Fibroblast of mammary gland (primary cell): ENCODE results near the gene TSPEAR.
"Not testable (repeated sequence)": the region's sequence is repeated elsewhere in the genome, so short reads cannot be mapped to it uniquely, and the experiment has no call there.

Experiments used
- DNase-seq: peaks from one replicate; pipeline ENCODE4 v3.0.0-alpha.2; 2010; ENCODE audit warnings: low read depth
- H3K4me3 ChIP-seq: 2 replicates; pipeline ENCODE4 v1.5.1; 2011; ENCODE audit warnings: low read depth, mild to moderate bottlenecking, low read length, moderate library complexity; ENCODE audit not compliant: control insufficient read depth
- TF ChIP-seq, protein P1 (sequence below): conservative IDR thresholded peaks from 2 replicates; pipeline ENCODE4 v1.5.1; 2011; ENCODE audit warnings: low read depth, low read length, inconsistent platforms; ENCODE audit not compliant: control insufficient read depth, insufficient read depth

The TSPEAR gene

DNA sequence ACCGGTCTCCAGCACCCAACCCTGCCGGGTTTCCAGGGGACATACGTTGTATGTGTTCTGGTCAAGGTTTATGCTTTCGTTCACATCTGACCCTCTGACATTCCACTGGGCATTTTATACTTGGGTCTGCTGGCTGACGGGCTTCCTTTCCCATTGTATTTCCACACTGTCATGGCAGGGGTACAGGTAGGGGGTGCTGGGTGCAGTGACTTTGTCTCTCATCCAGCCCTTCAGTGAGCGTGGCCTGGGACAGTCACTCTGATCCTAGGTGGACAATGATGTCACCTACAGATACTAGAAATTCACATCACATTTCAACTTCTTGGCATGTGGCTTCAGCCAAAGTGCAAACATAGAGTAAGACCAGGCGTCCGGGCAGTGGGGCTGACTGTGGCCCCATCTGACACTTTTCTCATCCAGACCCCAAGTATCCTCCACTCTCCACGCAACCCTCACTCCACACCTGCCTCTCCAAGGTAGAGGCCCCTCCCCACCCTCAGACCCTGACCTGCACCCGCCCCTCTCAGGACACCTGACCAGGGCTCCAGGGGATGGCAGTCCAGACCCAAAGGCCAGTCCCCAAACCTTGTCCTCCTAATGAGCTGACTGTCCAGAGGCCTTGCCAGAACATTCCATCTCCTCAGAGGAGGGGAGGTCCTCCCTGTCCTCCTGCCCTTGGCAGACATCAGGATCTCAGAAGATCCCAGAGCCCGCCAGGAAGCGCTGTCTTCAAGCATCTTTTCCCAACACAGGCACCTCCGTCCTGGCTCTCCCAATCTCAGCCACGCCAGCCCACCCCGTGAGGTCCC, 75.0 kb downstream of the TSPEAR start:
- TF ChIP-seq, protein P1, sequence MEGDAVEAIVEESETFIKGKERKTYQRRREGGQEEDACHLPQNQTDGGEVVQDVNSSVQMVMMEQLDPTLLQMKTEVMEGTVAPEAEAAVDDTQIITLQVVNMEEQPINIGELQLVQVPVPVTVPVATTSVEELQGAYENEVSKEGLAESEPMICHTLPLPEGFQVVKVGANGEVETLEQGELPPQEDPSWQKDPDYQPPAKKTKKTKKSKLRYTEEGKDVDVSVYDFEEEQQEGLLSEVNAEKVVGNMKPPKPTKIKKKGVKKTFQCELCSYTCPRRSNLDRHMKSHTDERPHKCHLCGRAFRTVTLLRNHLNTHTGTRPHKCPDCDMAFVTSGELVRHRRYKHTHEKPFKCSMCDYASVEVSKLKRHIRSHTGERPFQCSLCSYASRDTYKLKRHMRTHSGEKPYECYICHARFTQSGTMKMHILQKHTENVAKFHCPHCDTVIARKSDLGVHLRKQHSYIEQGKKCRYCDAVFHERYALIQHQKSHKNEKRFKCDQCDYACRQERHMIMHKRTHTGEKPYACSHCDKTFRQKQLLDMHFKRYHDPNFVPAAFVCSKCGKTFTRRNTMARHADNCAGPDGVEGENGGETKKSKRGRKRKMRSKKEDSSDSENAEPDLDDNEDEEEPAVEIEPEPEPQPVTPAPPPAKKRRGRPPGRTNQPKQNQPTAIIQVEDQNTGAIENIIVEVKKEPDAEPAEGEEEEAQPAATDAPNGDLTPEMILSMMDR, result no peak
- no peak for DNase-seq
- no peak overlapping the region for H3K4me3 ChIP-seq

- H3K4me3 ChIP-seq, result no peak overlapping the region
- TF ChIP-seq, protein P1, result no peak
- DNase-seq, result no peak
Observed at GRCh38 chr21:44632067-44632466, 79.3 kb downstream of the TSPEAR start.

- TF ChIP-seq, protein P1, result no peak
- no peak for DNase-seq
- H3K4me3 ChIP-seq, result no peak overlapping the region
Observed at GRCh38 chr21:44630440-44630839, 80.9 kb downstream of the TSPEAR start.

DNA sequence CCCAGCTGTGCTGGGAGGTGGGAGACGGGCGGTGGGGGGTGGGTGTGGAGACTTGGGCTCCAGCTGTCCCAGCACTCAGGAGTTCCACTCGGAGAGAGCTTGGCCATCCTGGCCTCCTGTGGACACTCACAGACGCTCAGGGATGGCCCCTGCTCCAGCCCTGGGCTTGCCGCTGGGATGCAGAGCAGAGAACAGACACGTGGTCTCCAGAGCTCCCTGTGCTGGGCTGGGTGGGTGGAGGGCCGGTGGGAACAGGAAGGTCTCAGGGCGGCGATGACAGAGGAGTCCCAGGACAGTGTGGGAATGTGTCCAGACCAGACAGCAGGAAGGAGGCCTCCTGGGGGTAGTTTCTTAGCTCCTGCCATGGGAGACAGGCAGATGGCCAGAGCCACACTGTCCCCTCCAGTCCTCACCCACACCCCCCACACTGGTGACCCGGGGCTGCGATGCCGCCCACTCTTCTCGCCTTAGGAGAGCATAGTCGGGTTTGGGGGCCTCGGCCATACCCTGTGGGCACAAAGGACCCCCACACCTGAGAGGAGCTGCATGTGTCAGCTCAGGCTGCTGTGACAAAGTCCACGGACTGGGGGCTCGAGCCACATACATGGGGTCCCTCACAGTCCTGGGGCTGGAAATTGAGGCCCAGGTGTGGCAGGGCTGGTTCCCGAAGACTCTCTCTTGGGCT, 82.5 kb downstream of the TSPEAR start:
- no peak overlapping the region for H3K4me3 ChIP-seq
- TF ChIP-seq, protein P1, result no peak
- no peak for DNase-seq

GRCh38 chr21:44627831-44628233, 83.5 kb downstream of the TSPEAR start:
- not testable (repeated sequence) for H3K4me3 ChIP-seq, DNase-seq

DNA sequence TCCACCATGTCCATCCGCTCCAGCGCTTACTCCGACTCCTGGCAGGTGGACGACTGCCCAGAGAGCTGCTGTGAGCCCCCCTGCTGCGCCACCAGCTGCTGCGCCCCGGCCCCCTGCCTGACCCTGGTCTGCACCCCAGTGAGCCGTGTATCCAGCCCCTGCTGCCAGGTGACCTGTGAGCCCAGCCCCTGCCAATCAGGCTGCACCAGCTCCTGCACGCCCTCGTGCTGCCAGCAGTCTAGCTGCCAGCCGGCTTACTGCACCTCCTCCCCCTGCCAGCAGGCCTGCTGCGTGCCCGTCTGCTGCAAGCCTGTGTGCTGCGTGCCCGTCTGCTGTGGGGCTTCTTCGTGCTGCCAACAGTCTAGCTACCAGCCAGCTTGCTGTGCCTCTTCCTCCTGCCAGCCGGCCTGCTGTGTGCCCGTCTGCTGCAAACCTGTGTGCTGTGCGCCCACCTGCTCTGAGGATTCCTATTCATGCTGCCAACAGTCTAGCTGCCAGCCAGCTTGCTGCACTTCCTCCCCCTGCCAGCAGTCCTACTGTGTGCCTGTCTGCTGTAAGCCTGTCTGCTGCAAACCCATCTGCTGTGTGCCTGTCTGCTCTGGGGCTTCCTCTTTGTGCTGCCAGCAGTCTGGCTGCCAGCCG, 84.1 kb downstream of the TSPEAR start:
- not testable (repeated sequence) for DNase-seq

DNA sequence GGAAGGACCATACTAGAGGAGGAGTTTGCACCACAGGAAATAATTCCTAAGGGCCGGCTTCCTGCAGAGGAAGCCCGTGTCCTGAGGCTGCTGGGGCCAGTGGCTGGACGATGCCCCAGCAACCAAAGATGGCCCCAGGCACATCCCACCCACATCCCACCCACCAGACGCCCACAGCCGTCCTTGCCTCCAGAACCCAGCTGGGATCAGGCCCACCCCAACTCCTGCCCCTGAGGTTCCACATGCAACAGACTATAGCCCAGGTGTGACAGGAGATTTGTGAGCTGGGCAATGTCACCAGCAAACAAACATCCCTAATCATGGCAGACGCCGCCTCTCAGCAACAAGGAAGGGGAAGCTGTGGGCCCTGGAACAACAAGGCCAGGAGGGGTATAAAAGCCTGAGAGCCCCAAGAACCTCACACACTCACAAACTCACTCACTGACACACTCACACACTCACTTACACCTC, 84.7 kb downstream of the TSPEAR start, which contains the start of gene KRTAP10-9:
KRTAP10-9 (plus strand) TSS at position 421 of the 471 bp plus-strand sequence. CDS start 79 bp downstream, outside the sequence.
- H3K4me3 ChIP-seq, result no peak within 1 kb of the TSS
- no peak for DNase-seq
- TF ChIP-seq, protein P1, result no peak

More for the DNA sequence above, 84.1 kb downstream of the TSPEAR start:
- H3K4me3 ChIP-seq, result not testable (repeated sequence)
